Measurements from ENCODE around the gene GLI2. TPM values are rescaled to one million over a fixed set of nuclear protein-coding genes. Genes with fewer than 3 reads are reported as not detected.

The GLI2 gene
- total RNA-seq, 2 donors from 2014 or later = not detected

- ATAC-seq (replicated peaks in 1 of 2) (no peak), DNase-seq (no peak)
- no peaks in the 10 kb centered on the region for H3K4me1 Mint-ChIP-seq (ENCODE audit: low read depth)
- H3K9me3 Mint-ChIP-seq = no peaks in the 10 kb centered on the region
- peaks cover 26% of the 10 kb centered on the region for H3K27me3 Mint-ChIP-seq (ENCODE audit: low read depth)
- H3K4me3 Mint-ChIP-seq = no peak overlapping the region
- H3K36me3 Mint-ChIP-seq (ENCODE audit: insufficient read depth in 2 of 2) = peaks cover 0 to 2% of the 10 kb centered on the region in 2 donors
- no peak overlapping the region for H3K27ac Mint-ChIP-seq
Measured at GRCh38 chr2:120746144-120746543, 10.5 kb downstream of the GLI2 start.

GRCh38 chr2:120747281-120747680 lies 11.6 kb downstream of the GLI2 start:
- Mint-ChIP-seq H3K4me1 (ENCODE audit: low read depth) (no peaks in the 10 kb centered on the region), H3K27me3 (ENCODE audit: low read depth) (peaks cover 18% of the 10 kb centered on the region), H3K9me3 (no peaks in the 10 kb centered on the region), H3K36me3 (ENCODE audit: insufficient read depth in 2 of 2) (no peaks in the 10 kb centered on the region), H3K4me3 (no peak overlapping the region), H3K27ac (no peak overlapping the region)
- ATAC-seq (replicated peaks in 1 of 2) (no peak), DNase-seq (no peak)

GRCh38 chr2:120747706-120748105 lies 12.0 kb downstream of the GLI2 start:
- ATAC-seq (replicated peaks in 1 of 2) = no peak
- Mint-ChIP-seq H3K9me3 (no peaks in the 10 kb centered on the region), H3K27me3 (ENCODE audit: low read depth) (peaks cover 14% of the 10 kb centered on the region), H3K4me3 (no peak overlapping the region), H3K4me1 (ENCODE audit: low read depth) (no peaks in the 10 kb centered on the region), H3K27ac (no peak overlapping the region), H3K36me3 (ENCODE audit: insufficient read depth in 2 of 2) (no peaks in the 10 kb centered on the region)
- DNase-seq = no peak

GRCh38 chr2:120748310-120748709 lies 12.6 kb downstream of the GLI2 start:
- H3K9me3 Mint-ChIP-seq = no peaks in the 10 kb centered on the region
- ATAC-seq (replicated peaks in 1 of 2) (no peak), DNase-seq (no peak)
- no peak overlapping the region for H3K4me3 Mint-ChIP-seq
- no peak overlapping the region for H3K27ac Mint-ChIP-seq
- no peaks in the 10 kb centered on the region for H3K36me3 Mint-ChIP-seq (ENCODE audit: insufficient read depth in 2 of 2)
- no peaks in the 10 kb centered on the region for H3K4me1 Mint-ChIP-seq (ENCODE audit: low read depth)
- H3K27me3 Mint-ChIP-seq (ENCODE audit: low read depth) = peaks cover 8% of the 10 kb centered on the region

- Mint-ChIP-seq H3K27ac (no peak overlapping the region), H3K9me3 (no peaks in the 10 kb centered on the region), H3K4me3 (no peak overlapping the region), H3K27me3 (ENCODE audit: low read depth) (peaks cover 8% of the 10 kb centered on the region), H3K4me1 (ENCODE audit: low read depth) (no peaks in the 10 kb centered on the region), H3K36me3 (ENCODE audit: insufficient read depth in 2 of 2) (no peaks in the 10 kb centered on the region)
- ATAC-seq (replicated peaks in 1 of 2) (no peak), DNase-seq (no peak)
Measured at GRCh38 chr2:120748741-120749140, 13.1 kb downstream of the GLI2 start.

- DNase-seq (no peak), ATAC-seq (replicated peaks in 1 of 2) (no peak)
- Mint-ChIP-seq H3K27me3 (ENCODE audit: low read depth) (no peaks in the 10 kb centered on the region), H3K4me3 (no peak overlapping the region), H3K4me1 (ENCODE audit: low read depth) (no peaks in the 10 kb centered on the region), H3K36me3 (ENCODE audit: insufficient read depth in 2 of 2) (no peaks in the 10 kb centered on the region), H3K27ac (no peak overlapping the region), H3K9me3 (no peaks in the 10 kb centered on the region)
Measured at GRCh38 chr2:120749506-120750431, 14.1 kb downstream of the GLI2 start.

GRCh38 chr2:120750488-120751210 lies 15.0 kb downstream of the GLI2 start:
- no peak for ATAC-seq (replicated peaks in 1 of 2)
- Mint-ChIP-seq H3K36me3 (ENCODE audit: insufficient read depth in 2 of 2) (no peaks in the 10 kb centered on the region), H3K27me3 (ENCODE audit: low read depth) (no peaks in the 10 kb centered on the region), H3K9me3 (no peaks in the 10 kb centered on the region), H3K27ac (no peak overlapping the region), H3K4me1 (ENCODE audit: low read depth) (no peaks in the 10 kb centered on the region), H3K4me3 (no peak overlapping the region)
- no peak for DNase-seq

- H3K4me1 Mint-ChIP-seq (ENCODE audit: low read depth) = no peaks in the 10 kb centered on the region
- ATAC-seq (replicated peaks in 1 of 2) = no peak
- H3K9me3 Mint-ChIP-seq = no peaks in the 10 kb centered on the region
- H3K4me3 Mint-ChIP-seq = no peak overlapping the region
- H3K27me3 Mint-ChIP-seq (ENCODE audit: low read depth) = peaks cover 3% of the 10 kb centered on the region
- no peaks in the 10 kb centered on the region for H3K36me3 Mint-ChIP-seq (ENCODE audit: insufficient read depth in 2 of 2)
- H3K27ac Mint-ChIP-seq = no peak overlapping the region
- no peak for DNase-seq
Measured at GRCh38 chr2:120751553-120751952, 15.9 kb downstream of the GLI2 start.

- H3K27me3 Mint-ChIP-seq (ENCODE audit: low read depth) = peaks cover 5% of the 10 kb centered on the region
- H3K4me1 Mint-ChIP-seq (ENCODE audit: low read depth) = no peaks in the 10 kb centered on the region
- no peaks in the 10 kb centered on the region for H3K36me3 Mint-ChIP-seq (ENCODE audit: insufficient read depth in 2 of 2)
- peaks cover 0 to 1% of the 10 kb centered on the region in 2 donors for H3K9me3 Mint-ChIP-seq
- no peak overlapping the region for H3K27ac Mint-ChIP-seq
- no peak overlapping the region for H3K4me3 Mint-ChIP-seq
- ATAC-seq (replicated peaks in 1 of 2) (no peak), DNase-seq (no peak)
Measured at GRCh38 chr2:120754067-120754960, 18.6 kb downstream of the GLI2 start.

- H3K27me3 Mint-ChIP-seq (ENCODE audit: low read depth) = peaks cover 12% of the 10 kb centered on the region
- no peak for DNase-seq
- no peak overlapping the region for H3K27ac Mint-ChIP-seq
- no peaks in the 10 kb centered on the region for H3K4me1 Mint-ChIP-seq (ENCODE audit: low read depth)
- no peak overlapping the region for H3K4me3 Mint-ChIP-seq
- no peak for ATAC-seq (replicated peaks in 1 of 2)
- H3K9me3 Mint-ChIP-seq = peaks cover 0 to 1% of the 10 kb centered on the region in 2 donors
- no peaks in the 10 kb centered on the region for H3K36me3 Mint-ChIP-seq (ENCODE audit: insufficient read depth in 2 of 2)
Measured at GRCh38 chr2:120758181-120759144, 22.8 kb downstream of the GLI2 start.

- DNase-seq (no peak), ATAC-seq (replicated peaks in 1 of 2) (no peak)
- Mint-ChIP-seq H3K27ac (no peak overlapping the region), H3K9me3 (peaks cover 0 to 1% of the 10 kb centered on the region in 2 donors), H3K4me1 (ENCODE audit: low read depth) (no peaks in the 10 kb centered on the region), H3K36me3 (ENCODE audit: insufficient read depth in 2 of 2) (no peaks in the 10 kb centered on the region), H3K27me3 (ENCODE audit: low read depth) (peaks cover 12% of the 10 kb centered on the region), H3K4me3 (no peak overlapping the region)
Measured at GRCh38 chr2:120759543-120760331, 24.1 kb downstream of the GLI2 start.

Data from activated T-cell treated with anti-CD3 and anti-CD28 coated beads, Interleukin-2, amount 50 U/mL, for 72 hours (primary cell).